ENCODE data around the gene RYR2. TPM values are rescaled to one million over a fixed set of nuclear protein-coding genes. Genes with fewer than 3 reads are reported as not detected.

RYR2 gene
- polyA plus RNA-seq, 1 of the 3 experiments (the other 2 are of a cell fraction): under 0.01 TPM

DNA sequence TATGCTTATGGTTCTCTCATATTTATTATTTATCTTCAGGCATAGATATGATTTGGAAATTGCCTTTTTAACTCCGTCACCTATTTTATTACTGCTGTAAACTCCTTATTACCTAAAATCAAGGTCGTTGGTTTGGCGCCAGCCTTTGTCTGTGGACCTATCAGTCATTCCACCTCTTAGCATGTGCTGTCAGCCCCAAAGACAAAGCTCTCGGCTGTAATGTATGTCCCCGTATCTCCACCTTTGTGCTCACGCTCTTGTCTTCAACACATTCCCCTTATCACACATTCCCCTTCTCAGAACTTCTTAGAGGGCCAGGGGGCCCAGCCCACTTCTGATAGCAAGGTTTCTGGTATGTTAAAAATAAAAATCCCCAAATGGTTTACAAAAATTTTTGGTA, 342.2 kb downstream of the RYR2 start:
- Histone ChIP-seq H3K4me1 (ENCODE audit: control insufficient read depth in 1 of 2, insufficient read depth in 2 of 2, low read depth in 1 of 2, low read length in 1 of 2) (peaks cover 0 to 2% of the 10 kb centered on the region in 2 experiments; a peak in 1 of 4 replicates), H3K27ac (ENCODE audit: low read depth in 2 of 2, low read length in 1 of 2) (no peak overlapping the region; a peak in 1 of 4 replicates), H3K9me2 (no peaks in the 10 kb centered on the region), H3K9ac (no peak overlapping the region), H3K4me3 (ENCODE audit: low read depth in 2 of 2, low read length in 1 of 2) (no peak overlapping the region), H3F3A (replicated peaks; ENCODE audit: insufficient read depth) (no peaks in the 10 kb centered on the region), H3K36me3 (replicated peaks in 1 of 2; ENCODE audit: control insufficient read depth in 1 of 2, insufficient read depth in 2 of 2, low read length in 1 of 2) (no peaks in the 10 kb centered on the region), H3K79me2 (ENCODE audit: insufficient read depth) (no peaks in the 10 kb centered on the region), H3K4me2 (no peak overlapping the region), H3K27me3 (ENCODE audit: insufficient read depth) (no peaks in the 10 kb centered on the region), H3K9me3 (no peaks in the 10 kb centered on the region), H4K20me1 (ENCODE audit: insufficient read depth) (no peaks in the 10 kb centered on the region), H2AFZ (ENCODE audit: low read depth) (no peak overlapping the region)
- POLR2A ChIA-PET: no interaction called here
- WGBS (ENCODE audit: low lambda C conversion rate): 65% methylated on average over 6 of the region's 6 CpGs
- no peak for DNase-seq
- CTCF ChIA-PET: no interaction called here
- TF ChIP-seq, protein P1, sequence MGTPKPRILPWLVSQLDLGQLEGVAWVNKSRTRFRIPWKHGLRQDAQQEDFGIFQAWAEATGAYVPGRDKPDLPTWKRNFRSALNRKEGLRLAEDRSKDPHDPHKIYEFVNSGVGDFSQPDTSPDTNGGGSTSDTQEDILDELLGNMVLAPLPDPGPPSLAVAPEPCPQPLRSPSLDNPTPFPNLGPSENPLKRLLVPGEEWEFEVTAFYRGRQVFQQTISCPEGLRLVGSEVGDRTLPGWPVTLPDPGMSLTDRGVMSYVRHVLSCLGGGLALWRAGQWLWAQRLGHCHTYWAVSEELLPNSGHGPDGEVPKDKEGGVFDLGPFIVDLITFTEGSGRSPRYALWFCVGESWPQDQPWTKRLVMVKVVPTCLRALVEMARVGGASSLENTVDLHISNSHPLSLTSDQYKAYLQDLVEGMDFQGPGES (IDR thresholded peaks at IDR 0.05; ENCODE audit: low read depth, low read length): no peak
- TF ChIP-seq CHD2 (IDR thresholded peaks at IDR 0.05; ENCODE audit: low read length, partially characterized antibody) (no peak), YY1 (IDR thresholded peaks at IDR 0.05; ENCODE audit: low read depth) (no peak), NRF1 (IDR thresholded peaks at IDR 0.05; ENCODE audit: low read depth, low read length) (no peak), RAD21 (IDR thresholded peaks at IDR 0.05; ENCODE audit: low read length) (no peak), FOXJ3 (CRISPR knock-in tag; IDR thresholded peaks at IDR 0.05) (no peak)
- TF ChIP-seq, protein P2, sequence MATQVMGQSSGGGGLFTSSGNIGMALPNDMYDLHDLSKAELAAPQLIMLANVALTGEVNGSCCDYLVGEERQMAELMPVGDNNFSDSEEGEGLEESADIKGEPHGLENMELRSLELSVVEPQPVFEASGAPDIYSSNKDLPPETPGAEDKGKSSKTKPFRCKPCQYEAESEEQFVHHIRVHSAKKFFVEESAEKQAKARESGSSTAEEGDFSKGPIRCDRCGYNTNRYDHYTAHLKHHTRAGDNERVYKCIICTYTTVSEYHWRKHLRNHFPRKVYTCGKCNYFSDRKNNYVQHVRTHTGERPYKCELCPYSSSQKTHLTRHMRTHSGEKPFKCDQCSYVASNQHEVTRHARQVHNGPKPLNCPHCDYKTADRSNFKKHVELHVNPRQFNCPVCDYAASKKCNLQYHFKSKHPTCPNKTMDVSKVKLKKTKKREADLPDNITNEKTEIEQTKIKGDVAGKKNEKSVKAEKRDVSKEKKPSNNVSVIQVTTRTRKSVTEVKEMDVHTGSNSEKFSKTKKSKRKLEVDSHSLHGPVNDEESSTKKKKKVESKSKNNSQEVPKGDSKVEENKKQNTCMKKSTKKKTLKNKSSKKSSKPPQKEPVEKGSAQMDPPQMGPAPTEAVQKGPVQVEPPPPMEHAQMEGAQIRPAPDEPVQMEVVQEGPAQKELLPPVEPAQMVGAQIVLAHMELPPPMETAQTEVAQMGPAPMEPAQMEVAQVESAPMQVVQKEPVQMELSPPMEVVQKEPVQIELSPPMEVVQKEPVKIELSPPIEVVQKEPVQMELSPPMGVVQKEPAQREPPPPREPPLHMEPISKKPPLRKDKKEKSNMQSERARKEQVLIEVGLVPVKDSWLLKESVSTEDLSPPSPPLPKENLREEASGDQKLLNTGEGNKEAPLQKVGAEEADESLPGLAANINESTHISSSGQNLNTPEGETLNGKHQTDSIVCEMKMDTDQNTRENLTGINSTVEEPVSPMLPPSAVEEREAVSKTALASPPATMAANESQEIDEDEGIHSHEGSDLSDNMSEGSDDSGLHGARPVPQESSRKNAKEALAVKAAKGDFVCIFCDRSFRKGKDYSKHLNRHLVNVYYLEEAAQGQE (IDR thresholded peaks at IDR 0.05; ENCODE audit: low read depth, low read length): no peak
- TF ChIP-seq, protein P3, sequence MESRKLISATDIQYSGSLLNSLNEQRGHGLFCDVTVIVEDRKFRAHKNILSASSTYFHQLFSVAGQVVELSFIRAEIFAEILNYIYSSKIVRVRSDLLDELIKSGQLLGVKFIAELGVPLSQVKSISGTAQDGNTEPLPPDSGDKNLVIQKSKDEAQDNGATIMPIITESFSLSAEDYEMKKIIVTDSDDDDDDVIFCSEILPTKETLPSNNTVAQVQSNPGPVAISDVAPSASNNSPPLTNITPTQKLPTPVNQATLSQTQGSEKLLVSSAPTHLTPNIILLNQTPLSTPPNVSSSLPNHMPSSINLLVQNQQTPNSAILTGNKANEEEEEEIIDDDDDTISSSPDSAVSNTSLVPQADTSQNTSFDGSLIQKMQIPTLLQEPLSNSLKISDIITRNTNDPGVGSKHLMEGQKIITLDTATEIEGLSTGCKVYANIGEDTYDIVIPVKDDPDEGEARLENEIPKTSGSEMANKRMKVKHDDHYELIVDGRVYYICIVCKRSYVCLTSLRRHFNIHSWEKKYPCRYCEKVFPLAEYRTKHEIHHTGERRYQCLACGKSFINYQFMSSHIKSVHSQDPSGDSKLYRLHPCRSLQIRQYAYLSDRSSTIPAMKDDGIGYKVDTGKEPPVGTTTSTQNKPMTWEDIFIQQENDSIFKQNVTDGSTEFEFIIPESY (IDR thresholded peaks at IDR 0.05; ENCODE audit: borderline replicate concordance, low read depth): no peak
- TF ChIP-seq, protein P4, sequence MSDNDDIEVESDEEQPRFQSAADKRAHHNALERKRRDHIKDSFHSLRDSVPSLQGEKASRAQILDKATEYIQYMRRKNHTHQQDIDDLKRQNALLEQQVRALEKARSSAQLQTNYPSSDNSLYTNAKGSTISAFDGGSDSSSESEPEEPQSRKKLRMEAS (IDR thresholded peaks at IDR 0.05; ENCODE audit: low read depth): no peak

Measured in SK-N-SH (cell line).